Heart left ventricle (tissue), 16 donors: ENCODE measurements around the gene MRGPRX3. TPM values are rescaled to one million over a fixed set of nuclear protein-coding genes. Genes with fewer than 3 reads are reported as not detected.

ENCODE experiments used
- ATAC-seq, 4 donors: fragments of 200-7000 bp; cut with Tn5 transposase; one replicate each; pipeline ENCODE4 v1.9.1; 2020 to 2022; ENCODE audit warnings: moderate library complexity in 4 of 4, mild to moderate bottlenecking in 3 of 4, moderate number of reproducible peaks in 1 of 4
- DNase-seq, 5 donors: peaks; one replicate each; pipeline ENCODE4 v3.0.0-alpha.2; 2020
- H3K27ac ChIP-seq, 12 donors: fragments of 200-600 bp; sonication (generic) in 4 of 12; one replicate each; pipeline versions ENCODE4 v1.5.0 to v1.8.0; 2016 to 2022; ENCODE audit warnings: mild to moderate bottlenecking in 2 of 12
- H3K27me3 ChIP-seq, 9 donors: fragments of 200-600 bp; sonication (generic) in 2 of 9; one replicate each; pipeline versions ENCODE4 v1.5.1 to v1.8.0; 2016 to 2022; ENCODE audit warnings: mild to moderate bottlenecking in 3 of 9
- H3K36me3 ChIP-seq, 9 donors: fragments of 200-600 bp; sonication (generic) in 2 of 9; one replicate each; pipeline versions ENCODE4 v1.5.0 to v1.8.0; 2018 to 2022; ENCODE audit warnings: mild to moderate bottlenecking in 2 of 9
- H3K4me1 ChIP-seq, 12 donors: fragments of 200-600 bp; sonication (generic) in 4 of 12; one replicate each; pipeline versions ENCODE4 v1.5.0 to v1.8.0; 2016 to 2022; ENCODE audit warnings: mild to moderate bottlenecking in 3 of 12
- H3K4me3 ChIP-seq, 12 donors: fragments of 200-600 bp; sonication (generic) in 4 of 12; one replicate each; pipeline versions ENCODE4 v1.5.0 to v1.8.0; 2017 to 2022; ENCODE audit warnings: mild to moderate bottlenecking in 9 of 12, moderate library complexity in 4 of 12
- H3K9me3 ChIP-seq, 12 donors: fragments of 200-600 bp; sonication (generic) in 4 of 12; one replicate each; pipeline versions ENCODE4 v1.5.0 to v1.8.0; 2016 to 2022; ENCODE audit warnings: mild to moderate bottlenecking in 1 of 12
- POLR2A ChIP-seq, 2 donors: fragments of 450-650 bp; IDR thresholded peaks; one replicate each; pipeline ENCODE4 v1.6.1; 2017; ENCODE audit warnings: antibody characterized with exemption in 2 of 2, mild to moderate bottlenecking in 2 of 2, moderate library complexity in 2 of 2
- WGBS, 4 donors: extraction: QIAGEN DNeasy Blood & Tissue Kit in 2 of 4; methylation state at CpG; one replicate each; pipeline versions ENCODE4 v1.1.5 to v1.1.7; 2013 to 2018; 5-methylcytosine and 5-hydroxymethylcytosine counted together
- intact Hi-C, 10 donors: fragments of 100-400 bp; cut with DNase I; formaldehyde crosslinking; loops; one replicate each; pipeline versions ENCODE4 v1.11.1 to v1.14.2; 2022
- long read RNA-seq, 3 donors: library from polyadenylated mRNA; unstranded; transcript quantifications; one replicate each; pipeline ENCODE4 v2.0.0, GENCODE V29; 2020 to 2021
- polyA plus RNA-seq, 2 donors: library from polyadenylated mRNA; stranded (reverse); fragments of 200-250 nt; gene quantifications; one replicate each; pipeline ENCODE4 v1.2.3, GENCODE V29; 2013
- total RNA-seq, 9 donors: library from RNA; depleted of rRNA in 2 of 9; stranded (reverse); fragments of >200 nt in 2 of 9; fragmentation: NEBNext Ultra II Directional in 3 of 9; extraction: Animal tissue kit (Norgen Biotek cat#: 25700) in 3 of 9; gene quantifications; one replicate each; pipeline versions ENCODE4 v1.1.0 to v1.2.4, GENCODE V29; 2016 to 2023
- TF ChIP-seq, protein P1 (sequence below), 12 donors: fragments of 200-600 bp; sonication (generic) in 4 of 12; IDR thresholded peaks; one replicate each; pipeline versions ENCODE4 v1.5.0 to v1.8.0; 2018 to 2022; ENCODE audit warnings: antibody characterized with exemption in 12 of 12, mild to moderate bottlenecking in 5 of 12
- donor health status: ischemic (EF 13 %, LVEDD 7.1; RV severe dilation, severe dysfunction).
- donor health status: healthy with polysubstance abuse.
- donor health status: DM: no; HTN: yes; CAD: no.
- donor health status: DM: no; HTN: no; CAD: no.
- donor health status: ischemic (EF 25% LVEDD 6.9; RV normal size, moderate dysfunction).
- donor health status: ischemic (EF 25% LVEDD 5.7; RV mildly dilated, moderate dysfunction).
- donor health status: healthy.
- donor health status: DM: yes; HTN: yes; CAD: no.
- donor health status: ischemic (EF 35%, LVEDD 5.7; RV mildly dilated, moderate dysfunction).
- donor health status: nonischemic (EF 11% LVEDD 7.7; RV severe dilation, severe dysfunction).
- donor health status: DM: yes; HTN: yes; CAD: no.
- donor health status: PGD.
- donor health status: ischemic (EF 29% LVEDD 5.4; RV normal size, mild dysfunction).
- donor health status: nonischemic (EF 23%, LVEDD 6.1; RV moderate dilation, normal function).

The MRGPRX3 gene
- total RNA-seq (not detected), polyA plus RNA-seq (not detected)
- long read RNA-seq, donor 1, result 0 reads
- long read RNA-seq, donor 2, result 0 reads
- long read RNA-seq, donor 3, result 0 reads

DNA sequence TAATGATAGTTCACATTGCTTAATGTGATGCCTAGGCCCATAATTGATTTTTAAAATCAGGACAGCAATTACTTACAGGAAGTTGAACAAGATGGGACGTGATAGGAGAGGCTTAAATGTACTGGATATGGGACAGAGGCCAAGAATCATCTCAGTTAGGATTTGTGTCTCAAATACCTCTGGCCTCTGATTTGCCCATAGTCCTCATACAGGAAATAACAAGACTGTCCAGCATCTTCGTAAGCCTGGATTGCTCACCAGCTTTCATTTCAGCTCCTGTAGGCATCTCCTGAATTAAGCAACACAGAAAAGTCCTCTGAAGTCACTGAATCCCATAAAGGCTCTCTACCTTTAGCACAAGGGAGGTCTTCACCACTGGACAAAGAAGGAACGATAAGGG, at the start of gene MRGPRX3:
MRGPRX3 (plus strand) TSS at position 231 of the 400 bp plus-strand sequence. CDS start 4,632 bp downstream, outside the sequence.
- Histone ChIP-seq H3K27ac (no peak within 1 kb of the TSS), H3K9me3 (no peaks in the 10 kb centered on the region), H3K4me3 (no peak within 1 kb of the TSS), H3K4me1 (no peaks in the 10 kb centered on the region), H3K36me3 (no peaks in the 10 kb centered on the region), H3K27me3 (peaks cover 0 to 23% (median 7%) of the 10 kb centered on the region in 9 donors)
- TF ChIP-seq POLR2A (IDR thresholded peaks at IDR 0.05), result no peak
- TF ChIP-seq, protein P1, sequence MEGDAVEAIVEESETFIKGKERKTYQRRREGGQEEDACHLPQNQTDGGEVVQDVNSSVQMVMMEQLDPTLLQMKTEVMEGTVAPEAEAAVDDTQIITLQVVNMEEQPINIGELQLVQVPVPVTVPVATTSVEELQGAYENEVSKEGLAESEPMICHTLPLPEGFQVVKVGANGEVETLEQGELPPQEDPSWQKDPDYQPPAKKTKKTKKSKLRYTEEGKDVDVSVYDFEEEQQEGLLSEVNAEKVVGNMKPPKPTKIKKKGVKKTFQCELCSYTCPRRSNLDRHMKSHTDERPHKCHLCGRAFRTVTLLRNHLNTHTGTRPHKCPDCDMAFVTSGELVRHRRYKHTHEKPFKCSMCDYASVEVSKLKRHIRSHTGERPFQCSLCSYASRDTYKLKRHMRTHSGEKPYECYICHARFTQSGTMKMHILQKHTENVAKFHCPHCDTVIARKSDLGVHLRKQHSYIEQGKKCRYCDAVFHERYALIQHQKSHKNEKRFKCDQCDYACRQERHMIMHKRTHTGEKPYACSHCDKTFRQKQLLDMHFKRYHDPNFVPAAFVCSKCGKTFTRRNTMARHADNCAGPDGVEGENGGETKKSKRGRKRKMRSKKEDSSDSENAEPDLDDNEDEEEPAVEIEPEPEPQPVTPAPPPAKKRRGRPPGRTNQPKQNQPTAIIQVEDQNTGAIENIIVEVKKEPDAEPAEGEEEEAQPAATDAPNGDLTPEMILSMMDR (IDR thresholded peaks at IDR 0.05), result no peak
- DNase-seq, result no peak
- intact Hi-C loops, result no loop called here
- 53 to 58% (median 55%) methylated on average over 3 of the region's 3 CpGs for WGBS, 4 donors
- no peak for ATAC-seq

DNA sequence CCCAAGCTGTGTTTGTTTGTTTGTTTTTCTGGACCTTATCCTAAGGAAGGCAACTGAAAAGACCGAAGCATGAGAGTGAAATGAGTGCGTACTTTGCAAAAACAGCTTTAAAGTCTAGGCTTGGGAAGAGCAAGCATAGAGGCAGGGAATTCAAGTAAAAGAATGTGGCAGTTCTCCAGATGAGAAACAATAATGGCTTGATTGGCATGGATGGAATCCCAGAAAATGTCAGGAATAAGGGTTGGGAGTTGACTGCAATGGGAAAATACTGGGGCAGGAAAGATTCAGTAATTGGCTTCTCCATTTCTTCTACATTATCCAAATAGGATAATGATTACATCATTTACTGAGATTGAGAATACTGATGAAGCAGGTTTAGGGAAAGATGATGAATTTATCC, 44.0 kb upstream of the MRGPRX3 start:
- WGBS, 4 donors, result 93 to 98% (median 97%) methylated on average over 2 of the region's 2 CpGs
- intact Hi-C loops, result no loop called here
- ATAC-seq (no peak), DNase-seq (no peak)
- Histone ChIP-seq H3K4me3 (no peak overlapping the region), H3K36me3 (peaks cover 0 to 100% (median 96%) of the 10 kb centered on the region in 9 donors), H3K27ac (no peak overlapping the region), H3K4me1 (no peaks in the 10 kb centered on the region), H3K27me3 (no peaks in the 10 kb centered on the region), H3K9me3 (no peaks in the 10 kb centered on the region)
- TF ChIP-seq, protein P1 (IDR thresholded peaks at IDR 0.05), result no peak
- TF ChIP-seq POLR2A (IDR thresholded peaks at IDR 0.05), result no peak

DNA sequence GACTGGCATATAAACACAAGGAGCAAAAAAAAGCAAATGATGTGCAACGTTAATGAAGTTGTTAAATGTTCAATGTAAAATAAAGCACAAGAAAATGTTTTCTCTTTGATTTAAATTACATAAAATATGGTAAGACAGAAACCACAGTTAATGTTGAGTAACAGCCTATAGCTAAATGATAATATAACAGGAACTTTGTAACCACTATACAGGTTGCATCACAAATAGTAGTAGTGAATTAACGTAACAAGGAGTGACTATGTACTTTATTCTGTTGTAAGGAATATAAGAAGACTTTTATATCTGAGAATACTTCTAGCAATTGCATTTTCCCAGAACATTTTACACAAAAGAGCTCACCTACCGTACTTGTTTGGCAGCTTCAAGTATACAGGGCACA, 43.4 kb upstream of the MRGPRX3 start:
- Histone ChIP-seq H3K27me3 (no peaks in the 10 kb centered on the region), H3K4me3 (no peak overlapping the region), H3K9me3 (no peaks in the 10 kb centered on the region), H3K4me1 (no peaks in the 10 kb centered on the region), H3K27ac (no peak overlapping the region), H3K36me3 (peaks cover 0 to 100% (median 96%) of the 10 kb centered on the region in 9 donors)
- ATAC-seq, result no peak
- DNase-seq, result no peak
- TF ChIP-seq, protein P1 (IDR thresholded peaks at IDR 0.05), result no peak
- no peak for TF ChIP-seq POLR2A (IDR thresholded peaks at IDR 0.05)
- 86 to 95% (median 94%) methylated on average over 3 of the region's 3 CpGs for WGBS, 4 donors
- intact Hi-C loops, result no loop called here

DNA sequence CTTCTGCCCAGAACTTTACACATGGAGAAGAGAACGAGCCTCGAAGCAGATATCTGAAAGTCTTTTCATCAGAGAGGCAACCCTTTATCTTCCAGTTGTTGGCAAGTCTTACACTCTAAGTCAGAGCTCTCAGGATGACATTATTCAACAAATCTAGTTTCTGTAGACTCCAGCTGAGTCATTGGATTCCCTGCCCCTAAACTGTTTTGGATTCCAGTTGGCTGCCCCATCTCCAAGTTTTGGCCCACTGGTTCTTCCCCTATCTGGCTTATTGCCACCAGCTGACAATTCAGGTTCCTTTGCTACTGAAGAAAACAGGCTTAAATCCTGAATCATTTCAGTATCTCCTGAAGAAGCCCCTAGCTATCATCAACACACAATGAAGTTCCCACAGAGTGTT, 40.6 kb upstream of the MRGPRX3 start:
- Histone ChIP-seq H3K4me3 (no peak overlapping the region), H3K27ac (no peak overlapping the region), H3K4me1 (no peaks in the 10 kb centered on the region), H3K36me3 (peaks cover 0 to 100% (median 96%) of the 10 kb centered on the region in 9 donors), H3K27me3 (no peaks in the 10 kb centered on the region), H3K9me3 (no peaks in the 10 kb centered on the region)
- 91 to 94% (median 93%) methylated on average over 2 of the region's 2 CpGs for WGBS, 4 donors
- intact Hi-C loops, result no loop called here
- no peak for DNase-seq
- no peak for TF ChIP-seq POLR2A (IDR thresholded peaks at IDR 0.05)
- TF ChIP-seq, protein P1 (IDR thresholded peaks at IDR 0.05), result no peak
- ATAC-seq, result no peak
